Fibroblast of skin of back (primary cell): Measurements from ENCODE around the gene TMEM247.
A peak's percentile ranks its signal among the peaks of the same experiment; 100 is the strongest.
"Not testable (repeated sequence)": the region's sequence is repeated elsewhere in the genome, so short reads cannot be mapped to it uniquely, and the experiment has no call there.

ENCODE experiments used
- DNase-seq: peaks from one replicate; pipeline ENCODE4 v3.0.0-alpha.2; 2013

TMEM247 gene

GRCh38 chr2:46459694-46460093, 19.7 kb upstream of the TMEM247 start:
- DNase-seq: no peak

- no peak for DNase-seq
Observed at GRCh38 chr2:46460241-46460921, 19.0 kb upstream of the TMEM247 start.

- peak; percentile 43 for DNase-seq
Observed at GRCh38 chr2:46461011-46461674, 18.2 kb upstream of the TMEM247 start.

- no peak for DNase-seq
Observed at GRCh38 chr2:46461709-46462171, 17.6 kb upstream of the TMEM247 start.

- peak; percentile 66 for DNase-seq
Observed at GRCh38 chr2:46462936-46463335, 16.4 kb upstream of the TMEM247 start.

GRCh38 chr2:46469116-46469515, 10.2 kb upstream of the TMEM247 start:
- no peak for DNase-seq

GRCh38 chr2:46469700-46470099, 9.7 kb upstream of the TMEM247 start:
- DNase-seq: no peak

- DNase-seq: no peak
Observed at GRCh38 chr2:46470114-46470628, 9.2 kb upstream of the TMEM247 start.

- no peak for DNase-seq
Observed at GRCh38 chr2:46471019-46471583, 8.3 kb upstream of the TMEM247 start.

- no peak for DNase-seq
Observed at GRCh38 chr2:46471697-46472096, 7.7 kb upstream of the TMEM247 start.

- not testable (repeated sequence) for DNase-seq
Observed at GRCh38 chr2:46472165-46472564, 7.2 kb upstream of the TMEM247 start.

- DNase-seq: not testable (repeated sequence)
Observed at GRCh38 chr2:46477462-46477861, 1.9 kb upstream of the TMEM247 start.

GRCh38 chr2:46477925-46478324, 1.4 kb upstream of the TMEM247 start:
- DNase-seq: no peak

GRCh38 chr2:46480562-46480961, 1.2 kb downstream of the TMEM247 start:
- no peak for DNase-seq

GRCh38 chr2:46481198-46482193, 2.1 kb downstream of the TMEM247 start:
- DNase-seq: peak; percentile 75

GRCh38 chr2:46482490-46482889, 3.1 kb downstream of the TMEM247 start:
- no peak for DNase-seq

- DNase-seq: no peak
Observed at GRCh38 chr2:46485002-46485401, 5.6 kb downstream of the TMEM247 start.

GRCh38 chr2:46486436-46486835, 7.1 kb downstream of the TMEM247 start:
- DNase-seq: no peak

- DNase-seq: peak; percentile 82
Observed at GRCh38 chr2:46487667-46488335, 8.4 kb downstream of the TMEM247 start.

GRCh38 chr2:46488389-46488788, 9.0 kb downstream of the TMEM247 start:
- no peak for DNase-seq

GRCh38 chr2:46489423-46490174, 10.2 kb downstream of the TMEM247 start:
- DNase-seq: no peak
